Central memory CD8-positive, alpha-beta T cell (primary cell): Measurements from ENCODE around the gene TGM4.

ENCODE experiments used
- ATAC-seq: fragments of 150-1000 bp; cut with Tn5 transposase; replicated peaks from 2 replicates; pipeline ENCODE4 v1.10.0; 2022; ENCODE audit warnings: mild to moderate bottlenecking, moderate FRiP score, moderate number of reproducible peaks; ENCODE audit not compliant: poor library complexity, severe bottlenecking; ENCODE audit errors: extremely low read depth
- DNase-seq, 2 donors: peaks; one replicate each; pipeline ENCODE4 v3.0.0; 2021; ENCODE audit warnings: low spot score in 2 of 2
- H3K27ac Mint-ChIP-seq: one replicate; pipeline ENCODE4 v1.8.0; 2022; ENCODE audit warnings: low read depth, mild to moderate bottlenecking, moderate library complexity, mixed read lengths
- H3K27me3 Mint-ChIP-seq: one replicate; pipeline ENCODE4 v1.8.0; 2022; ENCODE audit warnings: mixed read lengths
- H3K36me3 Mint-ChIP-seq: one replicate; pipeline ENCODE4 v1.8.0; 2022; ENCODE audit warnings: mild to moderate bottlenecking, moderate library complexity, mixed read lengths; ENCODE audit not compliant: insufficient read depth
- H3K4me1 Mint-ChIP-seq: one replicate; pipeline ENCODE4 v1.8.0; 2022; ENCODE audit warnings: mixed read lengths
- H3K4me3 Mint-ChIP-seq: one replicate; pipeline ENCODE4 v1.8.0; 2022; ENCODE audit warnings: mild to moderate bottlenecking, moderate library complexity, mixed read lengths
- H3K9me3 Mint-ChIP-seq: one replicate; pipeline ENCODE4 v1.8.0; 2022; ENCODE audit warnings: mixed read lengths

Gene TGM4

GRCh38 chr3:44861412-44862225 is 12.8 kb upstream of the TGM4 start, which contains the start of gene TMEM42:
TMEM42 (plus strand) TSS chr3:44861912; CDS start chr3:44861925, 13 bp downstream.
- DNase-seq, result peak; percentile 75 to 78
- H3K36me3 Mint-ChIP-seq, result peaks cover 12% of the 10 kb centered on the region
- H3K27ac Mint-ChIP-seq, result peak within 1 kb of the TSS; percentile 92
- no peaks in the 10 kb centered on the region for H3K9me3 Mint-ChIP-seq
- peak within 1 kb of the TSS; percentile 82 for H3K4me3 Mint-ChIP-seq
- H3K27me3 Mint-ChIP-seq, result no peaks in the 10 kb centered on the region
- peak; percentile 91 for ATAC-seq
- peaks cover 43% of the 10 kb centered on the region for H3K4me1 Mint-ChIP-seq

GRCh38 chr3:44862226-44862637 is 12.2 kb upstream of the TGM4 start:
- no peaks in the 10 kb centered on the region for H3K9me3 Mint-ChIP-seq
- peak overlapping the region; percentile 82 for H3K4me3 Mint-ChIP-seq
- ATAC-seq, result peak; percentile 27
- peaks cover 49% of the 10 kb centered on the region for H3K4me1 Mint-ChIP-seq
- peak overlapping the region; percentile 92 for H3K27ac Mint-ChIP-seq
- no peaks in the 10 kb centered on the region for H3K27me3 Mint-ChIP-seq
- no peak for DNase-seq
- H3K36me3 Mint-ChIP-seq, result peaks cover 12% of the 10 kb centered on the region

DNA sequence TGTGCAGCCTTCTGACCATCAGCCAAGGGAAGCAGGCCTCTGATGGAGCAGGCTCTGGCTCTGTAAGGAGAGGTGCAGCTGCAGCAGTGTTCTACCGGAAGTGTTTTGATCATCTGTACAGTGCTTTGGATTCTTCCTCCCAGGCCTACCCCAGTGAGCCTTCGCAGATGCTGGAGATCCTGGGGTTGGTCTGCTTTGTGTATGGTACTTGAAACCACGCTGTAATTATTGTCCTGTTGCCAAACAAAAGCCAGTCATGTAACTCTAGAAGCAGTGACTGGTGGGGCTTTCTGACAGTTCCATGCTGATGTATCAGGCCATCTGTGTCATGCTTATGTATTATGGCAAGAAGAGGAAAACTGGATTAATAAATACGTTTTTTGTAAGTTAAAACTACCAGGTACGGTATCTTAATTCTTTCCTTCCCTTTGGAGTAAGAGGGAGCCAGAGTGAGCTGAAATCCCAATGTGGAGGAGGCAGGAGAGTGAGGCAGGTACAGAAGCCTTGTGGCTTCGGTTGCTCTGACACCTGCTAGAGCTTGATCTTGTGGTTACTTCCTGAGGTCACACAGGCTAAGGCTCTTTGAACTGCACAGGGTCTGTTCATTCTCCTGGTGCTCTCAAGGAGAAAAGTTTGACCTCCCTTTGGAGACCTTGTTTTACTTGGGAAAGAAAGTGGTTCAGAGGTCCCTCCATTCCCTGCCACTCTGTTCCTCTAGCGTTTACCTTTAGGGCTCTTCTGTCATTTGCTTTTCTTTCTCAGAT is 9.0 kb upstream of the TGM4 start:
- no peak for DNase-seq
- Mint-ChIP-seq H3K27me3 (no peaks in the 10 kb centered on the region), H3K4me3 (peak overlapping the region; percentile 8), H3K9me3 (no peaks in the 10 kb centered on the region), H3K27ac (peak overlapping the region; percentile 81), H3K36me3 (peaks cover 12% of the 10 kb centered on the region), H3K4me1 (peaks cover 52% of the 10 kb centered on the region)
- no peak for ATAC-seq

DNA sequence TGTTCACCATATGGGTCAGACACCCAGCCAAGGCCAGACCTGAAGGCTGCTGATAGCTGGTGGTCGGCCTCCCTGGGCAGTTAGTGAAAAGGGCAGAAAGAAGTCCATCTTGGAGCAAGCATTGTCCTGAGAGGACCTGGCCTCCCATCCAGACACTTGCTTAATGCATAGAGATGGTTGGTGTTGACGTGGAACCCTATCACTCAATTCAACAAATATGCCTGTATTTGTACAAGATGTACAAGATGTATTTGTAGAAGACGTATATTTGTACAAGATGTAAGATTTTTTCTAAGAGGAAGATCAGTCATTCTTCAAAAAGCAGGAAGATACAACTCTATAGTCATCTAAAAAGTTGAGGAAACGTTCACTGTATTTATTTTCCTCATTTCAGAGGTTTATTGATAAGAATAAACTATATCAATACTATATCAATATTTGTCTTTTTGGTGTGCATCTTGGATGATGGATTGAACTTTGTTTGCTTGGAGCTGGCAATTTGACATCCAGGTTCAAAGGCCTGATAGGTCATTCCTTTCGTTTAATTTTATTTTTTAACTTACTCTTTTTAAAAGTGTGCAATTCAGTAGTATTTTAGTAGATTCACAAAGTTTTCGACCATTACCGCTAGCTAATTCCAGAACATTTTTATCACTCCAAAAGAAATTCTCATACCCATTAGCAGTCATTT is 6.8 kb upstream of the TGM4 start:
- peak overlapping the region; percentile 27 for H3K4me3 Mint-ChIP-seq
- peaks cover 48% of the 10 kb centered on the region for H3K4me1 Mint-ChIP-seq
- H3K27ac Mint-ChIP-seq, result peak overlapping the region; percentile 81
- ATAC-seq (no peak), DNase-seq (no peak)
- peaks cover 7% of the 10 kb centered on the region for H3K36me3 Mint-ChIP-seq
- no peaks in the 10 kb centered on the region for H3K27me3 Mint-ChIP-seq
- H3K9me3 Mint-ChIP-seq, result no peaks in the 10 kb centered on the region

- Mint-ChIP-seq H3K36me3 (peaks cover 3% of the 10 kb centered on the region), H3K27me3 (no peaks in the 10 kb centered on the region), H3K4me3 (no peak overlapping the region), H3K9me3 (no peaks in the 10 kb centered on the region), H3K4me1 (peaks cover 20% of the 10 kb centered on the region), H3K27ac (no peak overlapping the region)
- no peak for ATAC-seq
- no peak for DNase-seq
Measured at GRCh38 chr3:44870375-44871061, 3.9 kb upstream of the TGM4 start.

- no peaks in the 10 kb centered on the region for H3K9me3 Mint-ChIP-seq
- no peaks in the 10 kb centered on the region for H3K36me3 Mint-ChIP-seq
- DNase-seq, result no peak
- no peak overlapping the region for H3K27ac Mint-ChIP-seq
- no peak overlapping the region for H3K4me3 Mint-ChIP-seq
- no peaks in the 10 kb centered on the region for H3K4me1 Mint-ChIP-seq
- H3K27me3 Mint-ChIP-seq, result no peaks in the 10 kb centered on the region
- no peak for ATAC-seq
Measured at GRCh38 chr3:44875596-44875995, 1.2 kb downstream of the TGM4 start.

- peaks cover 3% of the 10 kb centered on the region for H3K27me3 Mint-ChIP-seq
- no peak overlapping the region for H3K4me3 Mint-ChIP-seq
- H3K27ac Mint-ChIP-seq, result no peak overlapping the region
- DNase-seq (no peak), ATAC-seq (no peak)
- H3K36me3 Mint-ChIP-seq, result no peaks in the 10 kb centered on the region
- no peaks in the 10 kb centered on the region for H3K9me3 Mint-ChIP-seq
- no peaks in the 10 kb centered on the region for H3K4me1 Mint-ChIP-seq
Measured at GRCh38 chr3:44877333-44877732, 2.9 kb downstream of the TGM4 start.

DNA sequence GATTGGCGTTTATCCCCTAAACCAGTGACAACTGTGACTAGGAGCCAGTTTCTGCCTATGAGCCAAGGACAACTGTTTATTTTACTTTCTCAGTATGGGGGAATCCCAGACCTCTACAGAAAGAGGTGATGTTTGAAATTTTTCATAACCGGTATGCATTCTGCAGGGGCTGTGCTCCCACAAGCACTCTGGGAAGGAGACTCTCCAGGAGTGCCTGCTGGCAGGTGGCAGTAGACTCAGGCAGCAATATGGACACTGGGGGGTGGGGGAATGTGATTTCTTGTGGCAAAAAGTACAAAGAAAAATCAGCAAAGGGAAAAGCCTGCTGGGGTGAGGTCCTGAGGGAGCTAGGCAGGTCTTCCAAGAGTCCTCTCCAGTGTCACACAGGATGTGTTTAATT is 5.9 kb downstream of the TGM4 start:
- H3K27ac Mint-ChIP-seq, result no peak overlapping the region
- ATAC-seq, result no peak
- no peaks in the 10 kb centered on the region for H3K36me3 Mint-ChIP-seq

DNA sequence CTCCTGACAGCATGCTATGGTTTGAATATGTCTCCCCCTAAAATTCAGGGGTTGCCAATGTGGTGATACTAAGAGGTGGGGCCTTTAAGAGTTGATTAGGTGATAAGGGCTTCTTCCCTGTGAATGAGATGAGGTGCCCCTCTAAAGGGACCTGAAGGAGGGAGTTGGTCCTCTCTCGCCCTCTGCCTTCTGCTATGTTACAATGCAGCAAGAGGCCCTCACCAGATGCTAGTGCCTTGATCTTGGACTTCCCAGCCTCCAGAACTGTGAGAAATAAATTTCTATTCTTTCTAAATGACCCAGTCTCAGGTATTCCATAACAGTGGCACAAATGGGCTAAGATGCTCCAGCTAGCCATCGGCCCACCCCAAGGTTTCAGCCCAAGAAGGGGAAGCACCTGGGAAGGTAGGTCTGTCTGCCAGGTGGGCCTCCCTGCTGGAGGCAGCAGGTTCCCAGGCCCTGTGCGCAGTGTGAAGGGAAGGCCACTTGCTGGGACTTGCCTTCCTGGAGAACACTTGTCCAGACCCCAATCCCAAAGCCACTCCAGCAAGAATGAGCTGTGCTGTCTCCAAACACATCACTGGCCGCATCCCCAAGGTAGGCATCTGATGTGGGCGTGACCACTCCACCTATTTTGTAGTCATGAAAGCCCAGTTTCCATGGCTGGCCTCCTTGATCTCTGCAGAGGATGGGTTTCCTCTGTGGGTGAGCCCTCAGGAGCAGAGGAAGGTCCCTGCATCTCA is 9.0 kb downstream of the TGM4 start:
- DNase-seq (no peak), ATAC-seq (no peak)
- H3K9me3 Mint-ChIP-seq, result no peaks in the 10 kb centered on the region
- no peaks in the 10 kb centered on the region for H3K4me1 Mint-ChIP-seq
- H3K27me3 Mint-ChIP-seq, result peaks cover 43% of the 10 kb centered on the region
- H3K27ac Mint-ChIP-seq, result no peak overlapping the region
- H3K4me3 Mint-ChIP-seq, result no peak overlapping the region
- no peaks in the 10 kb centered on the region for H3K36me3 Mint-ChIP-seq

More for the DNA sequence above, 5.9 kb downstream of the TGM4 start:
- peaks cover 19% of the 10 kb centered on the region for H3K27me3 Mint-ChIP-seq
- DNase-seq, result no peak
- no peaks in the 10 kb centered on the region for H3K4me1 Mint-ChIP-seq
- H3K9me3 Mint-ChIP-seq, result no peaks in the 10 kb centered on the region
- H3K4me3 Mint-ChIP-seq, result no peak overlapping the region

DNA sequence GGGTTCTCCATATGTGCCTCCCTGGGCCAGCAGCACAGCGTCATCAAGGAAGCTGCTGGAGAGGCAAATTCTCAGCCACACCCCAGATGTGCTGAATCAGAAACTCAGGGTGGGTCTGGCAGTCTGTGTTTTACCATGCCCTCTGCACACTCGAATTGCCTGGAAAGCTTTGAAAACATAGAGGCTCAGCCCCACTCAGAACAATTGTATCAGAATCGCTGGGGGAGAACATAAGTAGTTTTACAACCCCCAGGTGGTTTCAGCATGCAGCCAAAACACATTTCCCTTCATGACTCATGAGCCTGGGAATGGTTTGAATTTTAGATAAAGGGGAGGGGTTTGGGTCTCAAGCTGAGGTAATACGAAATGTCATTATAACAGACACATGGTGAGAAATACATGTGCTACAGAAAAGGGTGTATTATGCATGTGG is 9.6 kb downstream of the TGM4 start:
- H3K27me3 Mint-ChIP-seq, result peaks cover 43% of the 10 kb centered on the region
- no peak overlapping the region for H3K27ac Mint-ChIP-seq
- DNase-seq (no peak), ATAC-seq (no peak)
- no peaks in the 10 kb centered on the region for H3K9me3 Mint-ChIP-seq
- H3K4me3 Mint-ChIP-seq, result no peak overlapping the region
- H3K36me3 Mint-ChIP-seq, result no peaks in the 10 kb centered on the region
- no peaks in the 10 kb centered on the region for H3K4me1 Mint-ChIP-seq

DNA sequence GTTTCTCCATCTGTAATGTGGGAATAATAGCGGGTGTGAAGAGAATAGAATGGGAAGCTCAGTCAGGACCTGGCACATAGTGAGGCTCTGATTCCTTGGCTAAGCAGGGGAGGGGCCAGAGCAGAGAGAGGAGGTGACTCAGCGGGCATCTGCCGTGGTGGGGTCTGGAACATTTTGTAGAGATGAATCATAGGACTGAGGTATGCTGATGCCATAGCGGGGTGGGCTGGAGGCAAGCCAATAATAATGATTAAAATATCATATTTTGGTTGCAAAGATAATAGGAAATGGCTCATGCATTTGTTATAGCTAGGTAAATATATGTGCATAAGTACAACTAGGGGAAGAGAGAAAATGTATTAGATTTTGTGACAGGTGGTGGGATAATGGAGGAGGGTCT is 11.2 kb downstream of the TGM4 start:
- Mint-ChIP-seq H3K9me3 (no peaks in the 10 kb centered on the region), H3K27ac (no peak overlapping the region), H3K4me1 (no peaks in the 10 kb centered on the region), H3K4me3 (no peak overlapping the region), H3K36me3 (no peaks in the 10 kb centered on the region), H3K27me3 (peaks cover 43% of the 10 kb centered on the region)
- DNase-seq (no peak), ATAC-seq (no peak)
